OCI-LY7 (cell line): ENCODE data around the gene CARD11.

ENCODE experiments used
- CTCF ChIP-seq: fragments of 200-600 bp; sonication (generic); conservative IDR thresholded peaks from 2 replicates; pipeline ENCODE4 v1.5.1; 2014; ENCODE audit warnings: mild to moderate bottlenecking, antibody characterized with exemption, low read length, moderate library complexity, mixed read lengths
- EZH2phosphoT487 ChIP-seq: fragments of 200-600 bp; sonication (generic); IDR thresholded peaks from 2 replicates; pipeline ENCODE4 v1.6.1; 2018; ENCODE audit warnings: low read depth, borderline replicate concordance, mild to moderate bottlenecking, mixed run types, antibody characterized with exemption, low read length, moderate library complexity, mixed read lengths

- TF ChIP-seq CTCF (no peak), EZH2phosphoT487 (no peak)
These were observed 179.3 kb downstream of the CARD11 start for GRCh38 chr7:2864204-2864985.
